HG02763 (cell line): Measurements from ENCODE around the gene TRAPPC13.
"Not testable (repeated sequence)": the region's sequence is repeated elsewhere in the genome, so short reads cannot be mapped to it uniquely, and the experiment has no call there.

Experiments
- ATAC-seq: cut with Tn5 transposase; IDR thresholded peaks from one replicate; pipeline ENCODE4 v1.9.1; 2021; ENCODE audit warnings: mild to moderate bottlenecking, moderate library complexity; ENCODE audit not compliant: unreplicated experiment

The TRAPPC13 gene, protein sequence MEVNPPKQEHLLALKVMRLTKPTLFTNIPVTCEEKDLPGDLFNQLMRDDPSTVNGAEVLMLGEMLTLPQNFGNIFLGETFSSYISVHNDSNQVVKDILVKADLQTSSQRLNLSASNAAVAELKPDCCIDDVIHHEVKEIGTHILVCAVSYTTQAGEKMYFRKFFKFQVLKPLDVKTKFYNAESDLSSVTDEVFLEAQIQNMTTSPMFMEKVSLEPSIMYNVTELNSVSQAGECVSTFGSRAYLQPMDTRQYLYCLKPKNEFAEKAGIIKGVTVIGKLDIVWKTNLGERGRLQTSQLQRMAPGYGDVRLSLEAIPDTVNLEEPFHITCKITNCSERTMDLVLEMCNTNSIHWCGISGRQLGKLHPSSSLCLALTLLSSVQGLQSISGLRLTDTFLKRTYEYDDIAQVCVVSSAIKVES

DNA sequence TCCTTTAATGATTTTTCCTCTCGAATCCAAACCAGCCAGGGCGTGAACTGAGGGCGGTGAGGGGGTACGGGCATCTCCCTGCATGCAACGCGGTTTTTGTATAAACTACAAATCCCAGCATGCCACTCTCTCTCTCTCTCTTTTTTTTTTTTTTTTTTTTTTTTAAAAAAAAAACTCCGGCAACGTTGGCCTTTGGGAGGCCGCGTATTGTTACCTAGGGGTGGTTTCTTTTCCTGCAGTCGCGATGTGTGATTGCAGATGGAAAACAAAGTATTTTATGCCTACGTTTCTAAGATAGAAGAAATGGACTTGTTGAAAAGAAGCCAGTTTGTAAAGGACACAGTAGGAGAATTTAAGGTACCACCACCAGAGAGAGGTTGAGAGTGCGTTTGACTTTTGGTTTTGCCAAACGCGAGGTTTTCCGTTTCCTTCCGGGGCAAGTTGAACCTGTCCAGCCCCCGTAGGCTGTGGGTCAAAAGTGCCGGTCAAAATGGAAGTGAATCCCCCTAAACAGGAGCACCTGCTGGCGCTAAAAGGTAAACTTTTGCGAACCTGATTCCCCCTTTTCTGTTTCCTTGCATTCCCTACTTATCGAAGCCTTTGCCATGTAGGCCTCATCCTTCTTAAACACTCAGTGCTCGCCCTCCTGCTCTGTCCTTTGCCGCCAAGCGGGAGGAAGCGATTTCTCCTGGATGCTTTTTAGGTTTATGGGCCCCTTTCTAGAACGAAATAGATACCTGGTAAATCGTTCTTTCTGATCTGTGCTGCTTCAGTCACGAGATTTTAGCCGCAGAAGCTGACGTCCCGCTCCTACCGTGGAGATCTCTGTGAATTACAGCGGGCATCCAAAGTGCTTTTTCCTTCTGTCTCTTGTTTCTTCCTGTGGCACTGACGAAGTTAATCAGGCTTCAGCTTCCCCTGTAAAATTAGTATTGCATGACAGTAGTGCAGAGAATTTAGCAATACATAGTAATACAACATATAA, at the start of gene TRAPPC13, which contains the start of gene SHLD3:
Gene TRAPPC13, plus strand, starts transcription at position 457 of the 985 bp plus-strand sequence. Its CDS starts 34 bp downstream, at position 491.
Gene SHLD3, plus strand, starts transcription at position 457 of the 985 bp plus-strand sequence. CDS start 4,561 bp downstream, outside the sequence.
- peak; percentile 73 for ATAC-seq

DNA sequence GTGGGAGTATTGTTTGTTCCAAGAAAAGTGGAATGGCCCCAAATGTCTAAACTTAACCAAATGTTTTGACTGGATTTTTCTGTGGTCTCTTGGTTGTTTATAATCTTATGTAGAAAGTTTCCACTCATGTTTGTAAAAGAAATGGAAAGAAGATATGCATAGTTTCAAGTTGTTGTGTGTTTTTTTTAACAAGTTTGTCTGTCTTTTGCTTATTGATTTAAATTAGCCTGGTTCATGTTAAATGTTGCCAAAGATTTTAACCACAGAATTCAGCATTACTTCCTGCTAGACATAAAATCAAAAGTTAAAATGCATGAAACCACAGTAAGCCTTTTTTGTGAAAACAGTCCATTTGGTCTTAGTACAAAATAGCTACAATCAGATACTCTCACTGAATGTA, 47.7 kb upstream of the TRAPPC13 start:
- ATAC-seq, result no peak

DNA sequence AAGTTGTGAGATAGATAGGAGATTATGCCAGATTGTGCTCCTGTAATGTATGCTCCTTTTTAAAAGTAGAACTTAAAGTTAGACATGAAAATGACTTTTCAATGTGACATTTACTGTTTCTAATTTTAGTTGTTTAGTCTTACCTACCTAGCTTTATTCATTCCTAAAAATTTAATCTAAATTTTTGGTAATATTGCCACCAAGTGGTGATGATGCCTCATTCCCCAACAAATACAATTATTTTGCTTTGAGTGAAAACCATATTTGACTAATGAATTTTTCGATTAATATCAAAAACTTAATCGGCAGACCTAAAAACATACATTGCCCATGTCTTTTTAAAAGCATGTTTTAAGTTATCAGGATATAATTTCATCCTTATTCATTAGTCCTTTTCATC, 36.1 kb upstream of the TRAPPC13 start:
- no peak for ATAC-seq

DNA sequence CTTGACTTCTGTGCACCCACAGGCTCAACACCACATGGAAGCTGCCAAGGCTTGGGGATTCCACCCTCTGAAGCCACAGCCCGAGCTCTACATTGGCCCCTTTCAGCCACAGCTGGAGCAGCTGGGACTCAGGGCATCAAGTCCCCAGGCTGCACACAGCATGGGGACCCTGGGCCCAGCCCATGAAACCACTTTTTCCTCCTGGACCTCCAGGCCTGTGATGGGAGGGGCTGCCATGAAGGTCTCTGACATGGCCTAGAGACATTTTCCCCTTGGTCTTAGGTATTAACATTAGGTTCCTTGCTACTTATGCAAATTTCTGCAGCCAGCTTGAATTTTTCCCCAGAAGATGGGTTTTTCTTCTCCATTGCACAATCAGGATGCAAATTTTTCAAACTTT, 23.1 kb upstream of the TRAPPC13 start:
- not testable (repeated sequence) for ATAC-seq

DNA sequence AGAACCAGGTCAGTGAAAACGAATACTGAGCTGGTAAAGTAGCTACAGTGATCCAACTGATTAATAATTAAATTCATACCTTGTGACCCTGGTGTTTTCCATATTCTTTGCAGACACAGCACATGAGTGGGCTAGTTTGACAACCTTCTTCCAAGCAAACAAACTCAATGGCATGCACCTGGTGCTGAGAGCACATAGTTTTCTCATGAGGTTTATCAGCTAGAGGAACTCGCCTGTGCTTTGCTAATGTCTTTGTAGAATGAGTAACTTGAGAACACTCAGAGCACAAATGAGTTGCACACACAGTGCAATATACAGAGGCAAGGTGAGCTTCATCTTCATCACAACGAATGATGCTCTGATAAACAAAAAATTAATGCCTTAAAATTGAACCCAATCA, 13.3 kb upstream of the TRAPPC13 start:
- ATAC-seq, result no peak

DNA sequence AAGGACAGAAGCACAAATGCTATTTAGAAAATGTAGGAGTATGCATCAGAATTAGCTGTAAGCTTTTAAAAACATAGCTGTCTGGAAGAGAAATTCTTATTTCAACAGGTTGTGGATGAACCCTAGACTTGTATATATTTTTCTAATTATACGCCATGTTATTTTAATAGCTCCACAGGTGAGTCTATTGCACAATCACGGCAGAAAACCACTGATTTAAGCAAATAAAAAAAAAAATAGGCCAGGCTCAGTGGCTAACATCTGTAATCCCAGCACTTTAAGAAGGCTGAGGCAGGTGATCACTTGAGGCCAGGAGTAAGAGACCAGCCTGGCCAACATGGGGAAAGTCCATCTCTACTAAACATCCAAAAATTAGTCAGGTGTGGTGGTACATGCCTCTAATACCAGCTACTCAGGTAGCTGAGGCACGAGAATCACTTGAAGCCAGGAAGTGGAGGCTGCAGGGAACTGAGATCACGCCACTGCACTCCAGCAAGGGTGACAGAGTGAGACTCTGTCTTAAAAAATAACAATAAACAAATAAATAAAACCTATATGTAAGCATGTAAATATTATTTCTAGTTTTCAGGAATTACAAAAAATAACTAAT, 12.4 kb upstream of the TRAPPC13 start:
- no peak for ATAC-seq

DNA sequence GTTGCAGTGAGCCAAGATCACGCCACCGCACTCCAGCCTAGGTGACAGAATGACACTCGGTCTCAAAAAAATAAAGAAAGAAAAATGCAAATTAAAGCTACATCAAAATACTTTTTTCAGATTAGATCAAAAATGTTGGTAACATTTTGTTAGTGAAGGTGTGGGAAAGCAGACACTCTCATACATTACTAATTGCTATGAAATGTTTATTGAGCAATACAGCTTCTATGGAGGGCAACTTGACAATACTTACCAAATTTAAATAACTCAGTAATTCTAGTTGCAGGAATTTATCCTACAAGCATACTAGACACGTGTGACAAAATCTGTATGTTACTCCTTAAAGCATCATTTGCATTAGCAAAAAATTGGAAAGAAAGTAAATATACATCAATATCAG, 4.8 kb upstream of the TRAPPC13 start:
- no peak for ATAC-seq

DNA sequence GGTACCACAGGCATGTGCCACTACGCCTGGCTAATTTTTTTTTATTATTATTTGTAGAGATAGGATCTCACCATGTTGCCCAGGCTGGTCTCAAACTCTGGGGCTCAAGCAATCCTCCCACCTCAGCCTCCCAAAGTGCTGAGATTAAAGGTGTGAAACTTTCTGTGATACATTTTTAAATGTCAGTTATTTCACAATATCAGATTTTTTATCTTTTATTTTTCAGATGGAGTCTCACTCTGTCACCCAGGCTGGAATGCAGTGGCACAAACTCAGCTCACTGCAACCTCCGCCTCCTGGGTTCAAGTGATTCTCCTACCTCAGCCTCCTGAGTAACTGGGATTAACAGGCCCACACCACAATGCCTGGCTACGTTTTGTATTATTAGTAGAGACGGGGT, 2.9 kb upstream of the TRAPPC13 start:
- ATAC-seq, result not testable (repeated sequence)

DNA sequence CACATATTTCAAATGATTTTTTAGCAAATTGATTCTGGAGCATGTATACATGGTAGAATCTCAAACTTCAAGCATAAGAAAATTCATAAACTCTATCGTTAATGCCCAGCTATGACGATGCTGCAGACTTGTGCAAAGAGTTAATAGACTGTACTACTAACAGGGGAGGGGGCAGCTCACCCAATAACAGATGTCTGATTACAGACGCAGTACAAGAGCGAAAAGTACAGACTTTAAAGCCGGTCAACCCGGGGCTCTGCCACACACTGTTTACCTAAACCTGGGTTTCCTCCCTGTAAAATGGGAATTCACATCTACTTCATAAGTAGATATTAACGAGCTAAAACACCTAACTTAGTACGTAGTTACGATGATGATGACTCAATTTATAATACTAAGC, 1.3 kb upstream of the TRAPPC13 start:
- no peak for ATAC-seq

DNA sequence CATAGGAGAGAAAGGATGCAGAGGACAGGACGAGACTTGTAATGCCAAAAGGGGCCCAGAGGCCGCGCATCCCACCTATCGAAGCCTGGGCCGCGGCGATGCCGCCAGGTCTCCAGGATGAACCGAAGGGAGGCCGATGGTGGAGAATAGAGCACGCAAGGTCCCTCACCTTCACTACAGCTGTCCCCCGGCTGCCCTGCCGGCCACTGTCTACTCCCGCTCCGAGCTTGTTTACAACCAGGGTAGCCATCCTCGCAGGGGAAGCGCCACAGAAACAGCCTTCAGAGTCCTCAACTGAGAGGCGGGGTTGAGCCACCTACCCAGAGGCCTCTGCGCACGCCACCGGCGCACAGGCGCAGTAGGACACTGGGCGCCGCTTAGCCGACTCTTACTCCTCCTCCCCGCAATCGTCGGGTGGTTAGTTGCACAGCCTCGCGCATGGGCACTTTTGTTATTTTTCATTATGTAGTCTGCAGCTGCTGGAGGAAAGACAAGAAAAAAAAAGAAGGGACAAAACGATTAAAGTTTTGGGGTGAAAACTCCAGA, 729 bp upstream of the TRAPPC13 start, which contains the start of gene TRIM23:
Gene TRIM23, minus strand, starts transcription at position 309 of the 546 bp plus-strand sequence. Its CDS starts 59 bp downstream, at position 250.
- peak; percentile 95 for ATAC-seq

DNA sequence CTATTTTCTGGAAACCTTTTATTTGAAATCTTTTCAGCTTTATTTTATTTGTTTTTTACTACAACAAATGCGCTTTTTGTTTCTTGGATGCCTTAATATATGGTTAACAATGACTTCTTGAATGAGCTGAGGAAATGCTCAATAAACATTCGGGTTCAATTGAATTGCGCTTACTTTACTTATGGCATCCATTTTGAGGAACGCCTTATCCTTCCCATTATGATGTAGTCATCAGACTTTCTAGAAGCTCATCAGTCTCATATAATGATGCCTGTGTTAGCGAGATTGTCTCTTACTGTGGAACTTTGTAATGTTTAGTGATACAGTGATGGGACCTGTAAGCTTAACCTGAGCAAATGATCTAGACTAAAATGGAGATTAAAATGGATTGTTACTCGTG, 916 bp downstream of the TRAPPC13 start:
- no peak for ATAC-seq

DNA sequence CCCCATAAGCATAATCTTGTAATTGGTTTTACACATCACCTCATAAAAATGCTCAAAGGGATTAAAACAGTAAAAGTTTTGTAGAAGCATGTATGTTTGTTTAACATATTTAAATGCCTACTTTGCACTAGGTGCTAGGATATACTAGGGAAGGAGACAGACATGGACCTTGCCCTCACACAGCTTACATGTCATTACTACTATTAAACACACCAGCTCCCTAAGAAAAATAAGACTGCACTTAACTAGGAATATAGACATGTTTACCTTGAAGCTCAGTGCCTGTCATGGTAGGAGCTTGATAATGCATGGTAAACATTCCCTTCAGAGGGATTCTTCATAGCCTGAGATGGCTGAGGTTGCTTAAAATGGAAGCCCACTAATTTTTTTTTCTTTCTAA, 6.2 kb downstream of the TRAPPC13 start:
- no peak for ATAC-seq

DNA sequence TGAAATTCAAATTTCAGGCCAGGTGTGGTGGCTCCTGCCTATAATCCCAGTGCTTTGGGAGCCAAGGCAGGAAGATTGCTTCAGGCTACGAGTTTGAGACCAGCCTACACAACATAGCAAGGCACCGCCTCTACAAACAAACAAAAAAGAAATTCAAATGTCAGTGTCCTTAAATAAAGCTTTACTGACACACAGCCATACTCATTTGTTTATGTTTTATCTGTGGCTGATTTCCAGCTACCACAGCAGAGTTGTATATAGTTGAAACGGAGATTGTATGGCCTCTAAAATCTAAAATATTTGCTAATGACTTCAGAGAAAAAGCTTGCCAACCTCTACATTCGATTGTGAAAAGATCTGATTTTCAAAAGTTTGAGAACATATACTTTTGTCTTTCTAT, 15.4 kb downstream of the TRAPPC13 start:
- ATAC-seq, result no peak

DNA sequence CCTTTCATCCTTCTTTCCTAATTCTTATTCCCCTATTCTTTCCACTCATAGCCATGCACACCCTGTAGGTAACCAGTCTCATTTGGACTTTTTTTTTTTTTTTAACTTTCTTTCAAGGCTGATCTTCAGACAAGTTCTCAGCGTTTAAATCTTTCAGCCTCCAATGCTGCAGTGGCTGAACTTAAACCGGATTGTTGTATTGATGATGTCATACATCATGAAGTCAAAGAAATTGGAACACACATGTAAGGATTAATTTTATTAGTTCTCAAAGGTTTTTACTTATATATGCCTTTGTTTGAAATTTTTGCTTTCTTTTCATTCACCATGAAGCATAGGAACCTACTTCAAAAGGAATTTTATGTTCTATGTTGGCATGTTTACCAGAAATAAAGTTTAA, 22.1 kb downstream of the TRAPPC13 start:
- no peak for ATAC-seq

DNA sequence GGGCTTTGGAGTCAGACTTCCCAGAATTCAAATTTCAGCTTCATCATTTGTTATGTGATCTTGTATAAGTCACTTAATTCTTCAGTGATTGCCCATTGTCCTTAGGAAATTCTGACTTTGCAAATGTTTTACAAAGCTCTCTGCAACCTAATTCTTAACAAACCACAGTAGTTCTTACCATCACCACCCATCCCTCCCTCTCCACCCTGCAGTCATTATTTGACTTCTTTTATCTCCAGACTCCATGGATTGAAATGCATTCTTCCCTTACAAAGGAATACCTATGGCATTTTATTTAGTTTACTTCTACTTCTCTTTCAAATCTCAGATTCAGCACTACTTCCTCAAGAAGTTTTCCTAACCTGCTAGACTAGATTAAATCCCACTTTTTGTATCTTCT, 23.1 kb downstream of the TRAPPC13 start:
- ATAC-seq, result no peak

DNA sequence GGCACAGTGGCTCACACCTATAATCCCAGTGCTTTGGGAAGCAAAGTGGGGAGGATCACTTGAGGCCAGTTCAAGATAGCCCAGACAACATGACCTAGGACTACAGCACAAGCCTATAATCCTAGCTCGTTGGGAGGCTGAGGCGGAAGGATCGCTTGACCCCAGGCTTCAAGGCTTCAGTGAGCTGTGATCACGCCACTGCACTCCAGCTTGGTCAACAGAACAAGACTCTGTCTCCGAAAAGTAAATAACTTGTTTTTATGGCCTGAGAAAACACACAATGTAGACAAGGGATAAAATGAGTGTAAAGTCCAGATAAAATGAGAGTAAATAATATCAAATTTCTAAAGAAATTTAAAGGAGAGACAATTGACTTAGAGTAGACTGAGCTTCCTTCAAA, 26.3 kb downstream of the TRAPPC13 start:
- ATAC-seq, result no peak

DNA sequence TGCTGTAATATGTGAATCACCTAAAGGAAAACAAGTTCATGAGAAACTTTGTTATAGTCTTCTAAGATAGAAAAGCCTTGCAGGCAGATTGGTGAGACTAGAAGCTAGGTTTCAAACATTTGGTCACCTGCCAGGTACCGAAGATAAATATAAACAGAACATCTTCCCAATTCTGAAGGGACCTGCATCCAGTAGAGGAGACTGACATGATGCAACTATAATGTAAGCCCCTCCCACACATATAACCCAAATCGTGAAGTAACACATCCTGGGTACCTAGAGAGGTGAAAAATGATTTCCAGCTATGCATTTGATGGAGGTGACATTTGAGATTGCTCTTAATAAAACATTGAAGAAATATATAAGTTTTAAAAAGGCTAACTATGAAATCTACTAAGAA, 29.9 kb downstream of the TRAPPC13 start:
- ATAC-seq, result no peak

DNA sequence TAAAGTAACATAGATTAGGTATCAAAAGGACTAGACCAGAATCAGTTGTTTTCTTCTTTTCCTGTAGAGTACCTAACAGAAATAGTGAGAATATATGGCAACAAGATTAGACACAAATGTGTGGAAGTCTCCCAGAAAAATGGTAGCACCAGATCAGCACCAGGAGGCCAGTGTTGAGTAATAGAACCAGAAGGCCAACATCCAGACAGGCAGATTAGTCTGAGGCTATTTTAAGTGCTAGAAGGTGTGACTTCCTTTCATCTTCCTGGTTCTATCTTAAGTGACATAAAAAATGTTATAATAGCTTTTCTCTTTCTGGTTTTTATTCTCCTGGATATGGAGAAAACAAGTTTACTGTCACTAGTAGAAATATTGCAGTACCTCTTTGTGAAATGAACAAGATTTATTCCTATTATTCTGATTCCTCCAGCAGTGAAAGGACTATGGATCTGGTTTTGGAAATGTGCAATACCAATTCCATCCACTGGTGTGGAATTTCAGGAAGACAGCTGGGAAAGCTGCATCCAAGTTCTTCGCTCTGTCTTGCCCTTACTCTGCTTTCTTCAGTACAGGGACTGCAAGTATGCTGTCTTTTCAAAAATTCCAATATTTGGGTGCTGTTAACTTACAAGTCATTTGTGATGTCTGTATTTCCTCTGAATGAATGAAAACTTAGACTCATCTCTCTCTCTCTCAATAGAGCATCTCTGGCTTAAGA, 39.1 kb downstream of the TRAPPC13 start:
- no peak for ATAC-seq

DNA sequence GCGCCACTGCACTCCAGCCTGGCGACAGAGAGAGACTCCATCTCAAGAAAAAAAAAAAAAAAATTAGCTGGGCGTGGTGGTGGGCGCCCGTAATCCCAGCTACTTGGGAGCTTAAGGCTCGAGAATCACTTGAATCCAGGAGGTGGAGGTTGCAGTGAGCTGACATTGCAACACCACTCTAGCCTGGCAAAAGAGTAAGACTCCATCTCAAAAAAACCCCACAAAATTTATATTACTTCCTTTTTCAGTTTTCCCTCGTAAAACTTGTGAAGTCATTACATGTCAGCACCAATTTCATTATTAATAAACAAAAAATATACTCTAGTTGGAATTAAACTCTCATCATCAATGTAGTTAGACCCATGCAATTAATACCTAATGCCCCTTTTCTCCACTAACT, 43.9 kb downstream of the TRAPPC13 start:
- no peak for ATAC-seq

DNA sequence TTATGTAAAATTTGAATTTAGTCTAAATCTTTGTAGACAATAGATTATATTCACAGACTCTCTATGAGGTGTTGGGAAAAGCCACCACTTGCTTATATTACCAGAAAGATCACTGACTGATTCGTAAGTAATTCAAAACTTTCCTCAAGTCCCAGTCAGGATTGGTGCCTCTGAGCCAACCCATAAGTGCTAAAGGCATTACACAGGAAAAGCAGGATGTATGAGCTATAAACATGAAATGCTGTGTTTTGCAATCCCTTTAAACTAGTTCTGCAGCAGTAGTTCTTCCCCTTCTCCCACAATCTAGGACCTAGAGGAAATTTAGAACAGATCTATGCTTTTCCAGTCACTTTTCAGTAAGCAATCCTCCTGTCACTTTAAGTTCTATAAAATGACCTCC, 48.0 kb downstream of the TRAPPC13 start:
- ATAC-seq, result no peak
